Thymus (tissue), 11 donors: Measurements from ENCODE around the gene CD58. TPM values are rescaled to one million over a fixed set of nuclear protein-coding genes. Genes with fewer than 3 reads are reported as not detected.

Source experiments
- DNase-seq, 9 donors: peaks; one replicate each; pipeline ENCODE4 v3.0.0-alpha.2; 2013; ENCODE audit warnings: low spot score in 9 of 9, low read depth in 6 of 9, missing footprints in 1 of 9
- H3K27ac ChIP-seq, 2 donors: one replicate each; pipeline ENCODE4 v1.5.1; 2013; ENCODE audit warnings: control low read depth in 1 of 2, low read depth in 1 of 2, low read length in 1 of 2, mild to moderate bottlenecking in 1 of 2, moderate library complexity in 1 of 2
- H3K27me3 ChIP-seq, 2 donors: one replicate each; pipeline ENCODE4 v1.5.1; 2013; ENCODE audit warnings: low read length in 1 of 2; ENCODE audit not compliant: control insufficient read depth in 2 of 2, insufficient read depth in 1 of 2
- H3K36me3 ChIP-seq, 2 donors: one replicate each; pipeline ENCODE4 v1.5.1; 2013; ENCODE audit warnings: low read length in 1 of 2, mild to moderate bottlenecking in 1 of 2, moderate library complexity in 1 of 2; ENCODE audit not compliant: control insufficient read depth in 2 of 2, insufficient read depth in 2 of 2
- H3K4me1 ChIP-seq, 2 donors: one replicate each; pipeline ENCODE4 v1.5.1; 2013; ENCODE audit warnings: low read length in 2 of 2; ENCODE audit not compliant: control insufficient read depth in 2 of 2, insufficient read depth in 2 of 2
- H3K4me3 ChIP-seq, 2 donors: one replicate each; pipeline ENCODE4 v1.5.1; 2013; ENCODE audit warnings: low read length in 2 of 2, control low read depth in 1 of 2, mild to moderate bottlenecking in 1 of 2
- H3K9me3 ChIP-seq, 2 donors: one replicate each; pipeline ENCODE4 v1.5.1; 2013; ENCODE audit warnings: low read length in 1 of 2, mild to moderate bottlenecking in 1 of 2; ENCODE audit not compliant: control insufficient read depth in 2 of 2, insufficient read depth in 1 of 2
- WGBS: extraction: QIAGEN DNeasy Blood & Tissue Kit; methylation state at CpG from one replicate; pipeline ENCODE4 v1.1.7; 2013; 5-methylcytosine and 5-hydroxymethylcytosine counted together
- polyA plus RNA-seq: library from polyadenylated mRNA; stranded (reverse); fragments of 200-250 nt; gene quantifications from one replicate; pipeline ENCODE4 v1.2.3, GENCODE V29; 2013
- total RNA-seq: library from RNA; stranded (reverse); fragments of 120-200 nt; gene quantifications from one replicate; pipeline ENCODE4 v1.2.4, GENCODE V29; 2013
- donor health status: healthy.

Gene CD58
- total and polyA plus RNA-seq, 2 donors: 12.7 to 24.6 TPM

DNA sequence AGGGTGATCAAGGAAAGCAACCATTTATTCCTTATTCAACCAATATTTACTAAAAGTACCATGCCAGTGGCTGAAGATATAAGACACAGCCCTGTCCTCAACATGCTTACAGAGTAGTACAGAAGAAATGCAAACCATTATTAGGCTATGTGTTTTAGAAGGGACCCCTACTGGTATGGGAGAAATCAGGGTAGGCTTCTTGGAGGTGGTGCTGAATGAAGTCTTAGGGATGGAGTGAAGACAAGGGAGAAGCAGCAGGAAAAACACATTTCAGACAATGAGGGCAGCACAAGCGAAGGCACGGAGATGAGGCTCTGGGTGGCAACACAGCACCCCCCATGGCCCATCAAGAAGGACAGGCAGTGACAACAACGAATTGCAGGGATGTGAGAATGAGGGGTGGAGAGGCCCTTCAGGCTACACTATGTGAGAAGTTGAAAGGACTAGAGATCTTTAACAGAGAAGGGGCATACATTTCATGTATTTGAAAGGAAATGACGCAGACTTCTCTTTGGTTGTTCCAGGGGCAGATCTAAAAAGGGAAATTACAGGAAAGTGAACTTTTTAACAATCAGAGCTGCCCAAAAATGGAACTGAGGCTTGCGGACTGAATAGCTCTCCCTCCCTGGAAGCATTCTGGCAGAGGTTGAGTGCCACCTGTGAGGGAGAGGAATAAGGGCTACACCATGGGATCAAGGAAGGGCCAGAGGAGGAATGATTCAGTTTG is 16.8 kb upstream of the CD58 start:
- DNase-seq: no peak

DNA sequence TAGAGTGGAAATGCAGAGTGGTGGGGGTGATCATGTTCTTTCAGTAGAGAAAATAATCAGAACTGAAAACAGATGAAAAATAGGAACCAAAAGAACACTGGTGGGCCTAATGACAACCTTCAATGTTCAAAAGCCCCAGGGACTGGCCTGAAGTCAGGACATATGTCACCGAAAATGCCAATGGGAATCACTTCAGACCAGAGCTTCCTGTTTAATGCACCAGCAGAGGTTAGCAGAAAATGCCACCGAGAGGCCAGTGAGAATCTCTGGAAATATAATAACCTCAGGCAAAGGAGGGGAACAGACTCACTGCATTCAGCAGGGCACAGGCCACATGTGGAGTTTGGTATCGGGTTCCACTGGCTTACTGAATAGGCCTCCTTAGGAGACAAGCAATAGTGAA is 15.9 kb upstream of the CD58 start:
- H3K4me3 ChIP-seq: no peak overlapping the region
- DNase-seq: no peak
- H3K27ac ChIP-seq: no peak overlapping the region
- H3K27me3 ChIP-seq: no peaks in the 10 kb centered on the region
- H3K9me3 ChIP-seq: no peaks in the 10 kb centered on the region
- H3K4me1 ChIP-seq: peaks cover 5 to 11% of the 10 kb centered on the region in 2 donors
- H3K36me3 ChIP-seq: no peaks in the 10 kb centered on the region
- WGBS: 92% methylated on average over 3 of the region's 3 CpGs

More for the DNA sequence above, 16.8 kb upstream of the CD58 start:
- H3K27me3 ChIP-seq: no peaks in the 10 kb centered on the region
- H3K9me3 ChIP-seq: no peaks in the 10 kb centered on the region
- no peak overlapping the region for H3K4me3 ChIP-seq
- WGBS: 74% methylated on average over 5 of the region's 5 CpGs
- H3K36me3 ChIP-seq: no peaks in the 10 kb centered on the region
- peaks cover 0 to 6% of the 10 kb centered on the region in 2 donors for H3K4me1 ChIP-seq
- H3K27ac ChIP-seq: no peak overlapping the region

DNA sequence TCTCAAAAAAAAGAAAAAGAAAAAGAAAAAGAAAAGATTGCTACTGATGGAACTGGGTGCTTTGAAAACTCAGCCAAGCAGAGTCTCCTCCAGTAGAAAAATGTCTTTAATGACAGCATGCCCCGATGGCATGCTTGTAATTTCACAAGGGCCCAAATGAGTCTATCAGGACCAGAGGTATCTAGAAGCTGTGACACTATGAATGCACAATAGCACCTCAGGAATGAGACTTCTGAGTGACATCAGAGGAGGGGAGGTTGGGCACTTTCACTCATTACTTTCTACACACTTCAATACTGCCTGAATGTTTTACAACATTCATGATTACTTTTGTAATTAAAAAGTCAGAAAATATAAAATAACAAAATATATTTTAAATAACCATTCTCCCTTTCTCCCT is 15.1 kb upstream of the CD58 start:
- no peaks in the 10 kb centered on the region for H3K27me3 ChIP-seq
- H3K9me3 ChIP-seq: no peaks in the 10 kb centered on the region
- 91% methylated on average over 1 of the region's 1 CpG for WGBS
- H3K27ac ChIP-seq: no peak overlapping the region
- DNase-seq: no peak
- H3K36me3 ChIP-seq: no peaks in the 10 kb centered on the region
- H3K4me1 ChIP-seq: peaks cover 9 to 17% of the 10 kb centered on the region in 2 donors
- H3K4me3 ChIP-seq: no peak overlapping the region

DNA sequence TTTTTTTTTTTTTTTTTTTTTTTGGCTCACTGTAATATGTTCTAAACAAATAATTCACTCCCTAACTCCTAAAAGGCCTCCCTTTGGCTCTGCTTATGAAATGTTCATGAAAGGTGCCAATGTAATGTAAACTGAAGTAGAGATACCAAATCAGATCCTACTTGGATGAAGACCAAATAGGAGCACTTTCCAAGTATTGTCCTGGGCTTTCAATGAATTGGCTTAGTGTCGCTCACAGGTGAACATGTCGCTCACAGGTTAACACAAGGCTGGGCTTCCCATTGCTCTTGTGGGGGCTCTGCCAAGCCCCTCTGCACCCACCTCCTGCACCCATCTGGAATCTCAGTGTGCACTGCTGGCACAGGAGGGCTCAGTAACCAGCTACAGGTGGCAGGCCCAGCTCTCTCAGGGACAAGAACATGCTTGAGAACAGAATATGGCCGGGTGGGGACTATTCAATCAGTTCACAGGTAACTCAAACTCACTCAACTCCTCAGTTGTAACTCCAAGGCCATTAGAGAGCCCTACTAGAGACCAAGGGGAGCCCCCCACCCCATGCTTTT is 10.6 kb upstream of the CD58 start:
- peaks cover 17 to 20% of the 10 kb centered on the region in 2 donors for H3K4me1 ChIP-seq
- WGBS: 89% methylated on average over 3 of the region's 3 CpGs
- no peaks in the 10 kb centered on the region for H3K27me3 ChIP-seq
- no peaks in the 10 kb centered on the region for H3K9me3 ChIP-seq
- H3K36me3 ChIP-seq: no peaks in the 10 kb centered on the region
- H3K4me3 ChIP-seq: no peak overlapping the region
- H3K27ac ChIP-seq: peak overlapping the region in 1 of 2 donors; percentile 64
- DNase-seq: no peak

DNA sequence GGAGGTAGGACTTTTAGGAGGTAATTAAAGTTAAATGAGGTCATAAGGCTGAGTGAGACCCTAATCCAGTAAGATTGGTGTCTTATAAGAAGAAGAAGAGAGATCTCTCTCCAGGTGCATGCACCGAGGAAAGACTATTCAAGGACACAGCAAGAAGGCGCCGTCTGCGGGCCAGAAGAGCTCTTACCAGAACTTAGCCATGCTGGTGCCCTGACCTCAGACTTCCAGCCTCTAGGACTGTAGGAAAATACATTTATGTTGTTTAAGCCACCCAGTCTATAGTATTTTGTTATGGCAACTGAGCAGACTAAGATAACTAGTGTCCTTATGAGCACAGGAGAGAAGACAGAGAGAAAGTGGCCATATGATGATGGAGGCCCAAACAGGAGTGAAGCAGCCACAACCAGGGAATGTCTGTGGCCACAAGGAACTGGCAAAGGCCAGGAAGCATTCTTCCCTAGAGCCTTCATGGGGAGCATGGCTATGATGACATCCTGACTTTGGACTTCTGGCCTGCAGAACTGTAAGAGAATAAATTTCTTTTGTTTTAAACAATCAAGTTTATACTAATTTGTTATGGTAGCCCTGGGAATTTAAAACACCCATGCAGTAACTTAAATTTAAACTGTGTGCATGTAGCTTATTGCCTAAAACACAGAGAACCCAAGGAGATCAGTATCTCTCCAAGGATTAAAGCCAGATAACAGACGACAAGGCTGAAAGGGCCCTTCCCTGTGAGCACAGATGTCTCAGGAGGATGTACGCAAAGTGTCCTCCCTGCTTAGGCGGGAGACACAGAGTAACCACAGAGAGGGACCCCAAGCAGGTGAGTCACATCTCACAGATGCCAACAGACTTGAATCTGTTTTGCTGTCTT is 9.9 kb upstream of the CD58 start:
- H3K36me3 ChIP-seq: no peaks in the 10 kb centered on the region
- WGBS: 53% methylated on average over 7 of the region's 7 CpGs
- DNase-seq: peak in 5 of 9 donors; percentile 41 to 76 (median 45)

DNA sequence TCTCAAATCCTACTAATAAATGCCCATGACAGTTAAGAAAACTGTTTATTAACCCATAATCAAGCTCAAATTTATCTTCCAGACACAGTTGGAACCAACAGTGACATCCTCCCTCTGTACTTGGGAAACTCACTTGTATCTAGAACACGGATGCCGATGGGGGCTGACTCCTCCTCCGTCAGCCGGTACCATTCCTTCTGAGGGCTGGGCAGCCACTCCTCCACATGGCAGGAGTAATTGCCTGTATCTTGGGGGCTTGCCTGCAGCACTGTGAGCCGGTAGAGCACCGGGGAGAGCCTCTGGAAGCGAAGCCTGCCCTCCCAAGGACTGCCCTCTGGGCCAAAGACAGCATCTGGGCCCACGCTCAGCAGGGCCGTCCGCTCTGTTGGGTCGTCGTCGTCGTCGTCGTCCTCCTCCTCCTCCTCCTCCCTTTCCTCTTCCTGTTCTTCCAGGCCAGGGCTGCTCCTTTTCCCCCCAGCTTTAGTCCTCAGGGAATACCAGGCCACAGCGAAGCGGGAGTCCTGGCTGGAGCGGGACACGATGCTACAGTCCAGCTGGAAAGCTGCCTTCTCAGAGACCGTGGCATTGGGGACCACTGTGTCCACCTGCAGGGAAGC is 8.5 kb upstream of the CD58 start:
- Histone ChIP-seq H3K9me3 (no peaks in the 10 kb centered on the region), H3K4me3 (no peak overlapping the region), H3K27ac (no peak overlapping the region), H3K4me1 (peaks cover 19 to 20% of the 10 kb centered on the region in 2 donors), H3K36me3 (no peaks in the 10 kb centered on the region), H3K27me3 (no peaks in the 10 kb centered on the region)
- DNase-seq: no peak
- WGBS: 93% methylated on average over 21 of the region's 21 CpGs

More for the DNA sequence above, 9.9 kb upstream of the CD58 start:
- no peaks in the 10 kb centered on the region for H3K27me3 ChIP-seq
- H3K4me3 ChIP-seq: no peak overlapping the region
- H3K9me3 ChIP-seq: no peaks in the 10 kb centered on the region
- H3K4me1 ChIP-seq: peaks cover 17 to 20% of the 10 kb centered on the region in 2 donors
- peak overlapping the region in 1 of 2 donors; percentile 64 for H3K27ac ChIP-seq

DNA sequence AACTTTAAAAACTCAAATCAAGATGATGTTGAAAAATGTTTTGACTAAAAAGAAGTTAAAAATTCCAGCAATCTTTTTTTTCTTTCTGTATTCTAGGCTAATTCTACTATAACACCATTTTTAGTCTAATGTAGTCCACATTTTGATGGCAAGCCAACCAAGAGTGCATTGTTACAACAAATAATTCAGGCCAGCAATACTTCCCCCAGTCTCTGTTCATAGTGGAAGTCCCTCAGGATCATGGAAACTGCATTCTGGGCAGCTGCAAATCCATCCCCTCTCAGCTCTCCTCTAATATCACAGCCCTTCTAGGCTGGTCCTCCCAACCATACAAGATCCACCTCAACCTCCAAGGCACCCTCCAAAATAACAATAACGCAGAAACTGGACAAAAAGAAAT is 7.8 kb upstream of the CD58 start:
- H3K27ac ChIP-seq: no peak overlapping the region
- H3K36me3 ChIP-seq: no peaks in the 10 kb centered on the region
- WGBS: 95% methylated on average over 1 of the region's 1 CpG
- peaks cover 19 to 20% of the 10 kb centered on the region in 2 donors for H3K4me1 ChIP-seq
- DNase-seq: no peak
- no peaks in the 10 kb centered on the region for H3K9me3 ChIP-seq
- H3K27me3 ChIP-seq: no peaks in the 10 kb centered on the region
- H3K4me3 ChIP-seq: no peak overlapping the region

DNA sequence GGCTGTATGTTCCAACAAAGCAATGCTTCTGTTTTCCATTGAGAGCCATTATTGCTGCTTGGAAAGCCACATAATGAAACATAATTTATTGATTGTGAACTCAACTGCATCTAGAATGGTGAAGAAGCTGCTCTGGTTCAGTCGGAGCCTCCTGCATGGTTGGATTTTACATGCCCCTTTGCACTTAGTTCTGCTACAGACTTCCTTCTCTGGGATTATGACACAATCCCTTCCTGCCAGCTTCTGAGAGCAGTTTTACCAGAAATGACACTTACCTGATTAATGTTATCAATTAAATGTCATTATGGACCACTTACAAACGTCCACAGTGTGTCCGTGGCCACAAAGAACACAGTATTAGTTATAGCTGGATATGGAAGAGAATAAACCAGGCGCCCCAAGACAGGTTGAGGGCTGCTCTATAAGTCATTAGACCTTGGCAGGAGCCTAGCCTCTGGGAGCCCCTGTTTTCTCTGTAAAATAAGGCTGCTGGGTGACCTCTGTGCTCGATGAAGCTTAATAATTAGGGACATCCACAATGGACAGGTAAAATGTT is 7.0 kb upstream of the CD58 start:
- Histone ChIP-seq H3K4me3 (no peak overlapping the region), H3K36me3 (no peaks in the 10 kb centered on the region), H3K9me3 (no peaks in the 10 kb centered on the region), H3K27ac (no peak overlapping the region), H3K27me3 (no peaks in the 10 kb centered on the region), H3K4me1 (peaks cover 19 to 20% of the 10 kb centered on the region in 2 donors)
- WGBS: 94% methylated on average over 5 of the region's 5 CpGs
- DNase-seq: no peak
